ENCODE measurements around the gene TTLL5. TPM values are rescaled to one million over a fixed set of nuclear protein-coding genes. Genes with fewer than 3 reads are reported as not detected.
A peak's percentile ranks its signal among the peaks of the same experiment; 100 is the strongest.

The TTLL5 gene
- polyA plus RNA-seq, 2 of the 4 experiments (the other 2 are of a cell fraction), result 18.8 to 23.7 TPM

DNA sequence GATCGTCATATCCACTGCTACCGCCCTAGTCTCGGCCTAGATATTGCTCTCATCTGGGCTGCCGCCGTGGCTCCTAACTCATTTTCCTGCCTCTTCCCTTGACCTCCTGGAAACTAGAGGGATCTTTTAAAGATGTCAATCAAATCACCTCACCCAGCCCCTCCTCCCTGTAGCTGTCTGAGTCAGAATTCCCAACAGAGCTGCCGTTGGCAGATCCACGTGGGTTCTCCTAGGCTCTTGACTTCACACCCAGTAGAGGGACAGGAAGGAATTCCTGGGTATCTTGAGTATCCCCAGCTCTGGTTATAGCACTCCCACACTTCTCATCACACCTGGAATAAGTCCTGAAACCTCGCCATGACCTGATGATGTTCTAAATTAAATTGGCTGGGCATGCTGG, 308.8 kb downstream of the TTLL5 start:
- CTCF ChIA-PET, result interaction anchor here (2.3 to 6.2 kb wide), 3 partner anchors 10 to 260 kb away, joined by 5 to 36 read pairs (median 34); partner anchors contain the start of gene TGFB3
- DNase-seq (ENCODE audit: low read depth in 1 of 2, low spot score in 1 of 2) (no peak), ATAC-seq (no peak; a peak in 1 of 6 replicates), FAIRE-seq (no peak)
- Histone ChIP-seq H3K4me3 (no peak overlapping the region), H3K4me2 (no peak overlapping the region), H3K4me1 (no peaks in the 10 kb centered on the region), H3K27ac (no peak overlapping the region), H3K9me3 (no peaks in the 10 kb centered on the region)
- 69% methylated on average over 8 of the region's 8 CpGs for WGBS (ENCODE audit: missing lambda C conversion rate)
- TF ChIP-seq, protein P1, sequence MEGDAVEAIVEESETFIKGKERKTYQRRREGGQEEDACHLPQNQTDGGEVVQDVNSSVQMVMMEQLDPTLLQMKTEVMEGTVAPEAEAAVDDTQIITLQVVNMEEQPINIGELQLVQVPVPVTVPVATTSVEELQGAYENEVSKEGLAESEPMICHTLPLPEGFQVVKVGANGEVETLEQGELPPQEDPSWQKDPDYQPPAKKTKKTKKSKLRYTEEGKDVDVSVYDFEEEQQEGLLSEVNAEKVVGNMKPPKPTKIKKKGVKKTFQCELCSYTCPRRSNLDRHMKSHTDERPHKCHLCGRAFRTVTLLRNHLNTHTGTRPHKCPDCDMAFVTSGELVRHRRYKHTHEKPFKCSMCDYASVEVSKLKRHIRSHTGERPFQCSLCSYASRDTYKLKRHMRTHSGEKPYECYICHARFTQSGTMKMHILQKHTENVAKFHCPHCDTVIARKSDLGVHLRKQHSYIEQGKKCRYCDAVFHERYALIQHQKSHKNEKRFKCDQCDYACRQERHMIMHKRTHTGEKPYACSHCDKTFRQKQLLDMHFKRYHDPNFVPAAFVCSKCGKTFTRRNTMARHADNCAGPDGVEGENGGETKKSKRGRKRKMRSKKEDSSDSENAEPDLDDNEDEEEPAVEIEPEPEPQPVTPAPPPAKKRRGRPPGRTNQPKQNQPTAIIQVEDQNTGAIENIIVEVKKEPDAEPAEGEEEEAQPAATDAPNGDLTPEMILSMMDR (IDR thresholded peaks at IDR 0.05), result no peak
- TF ChIP-seq, protein P2, sequence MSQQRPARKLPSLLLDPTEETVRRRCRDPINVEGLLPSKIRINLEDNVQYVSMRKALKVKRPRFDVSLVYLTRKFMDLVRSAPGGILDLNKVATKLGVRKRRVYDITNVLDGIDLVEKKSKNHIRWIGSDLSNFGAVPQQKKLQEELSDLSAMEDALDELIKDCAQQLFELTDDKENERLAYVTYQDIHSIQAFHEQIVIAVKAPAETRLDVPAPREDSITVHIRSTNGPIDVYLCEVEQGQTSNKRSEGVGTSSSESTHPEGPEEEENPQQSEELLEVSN (IDR thresholded peaks at IDR 0.05; ENCODE audit: borderline replicate concordance, low read depth), result no peak
- TF ChIP-seq, protein P3, sequence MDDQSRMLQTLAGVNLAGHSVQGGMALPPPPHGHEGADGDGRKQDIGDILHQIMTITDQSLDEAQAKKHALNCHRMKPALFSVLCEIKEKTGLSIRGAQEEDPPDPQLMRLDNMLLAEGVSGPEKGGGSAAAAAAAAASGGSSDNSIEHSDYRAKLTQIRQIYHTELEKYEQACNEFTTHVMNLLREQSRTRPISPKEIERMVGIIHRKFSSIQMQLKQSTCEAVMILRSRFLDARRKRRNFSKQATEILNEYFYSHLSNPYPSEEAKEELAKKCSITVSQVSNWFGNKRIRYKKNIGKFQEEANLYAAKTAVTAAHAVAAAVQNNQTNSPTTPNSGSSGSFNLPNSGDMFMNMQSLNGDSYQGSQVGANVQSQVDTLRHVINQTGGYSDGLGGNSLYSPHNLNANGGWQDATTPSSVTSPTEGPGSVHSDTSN (IDR thresholded peaks at IDR 0.05), result no peak
- TF ChIP-seq ZNF302 (CRISPR knock-in tag; IDR thresholded peaks at IDR 0.05) (no peak), FOXS1 (CRISPR knock-in tag; IDR thresholded peaks at IDR 0.05) (no peak), NFE2L2 (conservative IDR thresholded peaks at IDR 0.05; ENCODE audit: low read length) (no peak)
- TF ChIP-seq, protein P4, sequence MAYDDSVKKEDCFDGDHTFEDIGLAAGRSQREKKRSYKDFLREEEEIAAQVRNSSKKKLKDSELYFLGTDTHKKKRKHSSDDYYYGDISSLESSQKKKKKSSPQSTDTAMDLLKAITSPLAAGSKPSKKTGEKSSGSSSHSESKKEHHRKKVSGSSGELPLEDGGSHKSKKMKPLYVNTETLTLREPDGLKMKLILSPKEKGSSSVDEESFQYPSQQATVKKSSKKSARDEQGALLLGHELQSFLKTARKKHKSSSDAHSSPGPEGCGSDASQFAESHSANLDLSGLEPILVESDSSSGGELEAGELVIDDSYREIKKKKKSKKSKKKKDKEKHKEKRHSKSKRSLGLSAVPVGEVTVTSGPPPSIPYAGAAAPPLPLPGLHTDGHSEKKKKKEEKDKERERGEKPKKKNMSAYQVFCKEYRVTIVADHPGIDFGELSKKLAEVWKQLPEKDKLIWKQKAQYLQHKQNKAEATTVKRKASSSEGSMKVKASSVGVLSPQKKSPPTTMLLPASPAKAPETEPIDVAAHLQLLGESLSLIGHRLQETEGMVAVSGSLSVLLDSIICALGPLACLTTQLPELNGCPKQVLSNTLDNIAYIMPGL (CRISPR knock-in tag; IDR thresholded peaks at IDR 0.05; ENCODE audit: borderline replicate concordance), result no peak
- TF ChIP-seq, protein P5, sequence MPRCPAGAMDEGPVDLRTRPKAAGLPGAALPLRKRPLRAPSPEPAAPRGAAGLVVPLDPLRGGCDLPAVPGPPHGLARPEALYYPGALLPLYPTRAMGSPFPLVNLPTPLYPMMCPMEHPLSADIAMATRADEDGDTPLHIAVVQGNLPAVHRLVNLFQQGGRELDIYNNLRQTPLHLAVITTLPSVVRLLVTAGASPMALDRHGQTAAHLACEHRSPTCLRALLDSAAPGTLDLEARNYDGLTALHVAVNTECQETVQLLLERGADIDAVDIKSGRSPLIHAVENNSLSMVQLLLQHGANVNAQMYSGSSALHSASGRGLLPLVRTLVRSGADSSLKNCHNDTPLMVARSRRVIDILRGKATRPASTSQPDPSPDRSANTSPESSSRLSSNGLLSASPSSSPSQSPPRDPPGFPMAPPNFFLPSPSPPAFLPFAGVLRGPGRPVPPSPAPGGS (IDR thresholded peaks at IDR 0.05), result no peak
- POLR2A ChIA-PET, result no interaction called here

DNA sequence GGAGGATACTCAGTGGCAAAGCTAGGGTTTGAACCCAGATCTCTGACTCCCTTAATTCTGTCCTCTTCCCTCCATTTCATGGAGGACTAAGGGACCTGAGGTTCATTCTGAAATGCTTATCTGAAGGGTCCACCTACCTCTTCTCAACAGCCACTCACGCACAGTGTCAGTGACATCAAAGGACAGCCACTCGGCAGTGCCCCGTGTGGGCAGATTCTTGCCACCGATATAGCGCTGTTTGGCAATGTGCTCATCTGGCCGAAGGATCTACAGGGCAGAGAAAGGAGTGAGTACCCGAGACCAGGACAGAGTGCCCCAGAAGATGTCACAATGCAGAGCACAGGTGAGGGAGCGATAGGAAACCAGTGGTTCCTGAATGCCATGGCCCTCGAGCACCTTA, 309.9 kb downstream of the TTLL5 start:
- FAIRE-seq (no peak), ATAC-seq (peak in 1 of 2 experiments; percentile 55; a peak in 3 of 6 replicates), DNase-seq (ENCODE audit: low read depth in 1 of 2, low spot score in 1 of 2) (no peak)
- ChIA-PET POLR2A (no interaction called here), CTCF (interaction anchor here (0.9 to 6.2 kb wide), 3 partner anchors 10 to 261 kb away, joined by 3 to 36 read pairs (median 34); partner anchors contain the start of gene TGFB3)
- TF ChIP-seq, protein P6, sequence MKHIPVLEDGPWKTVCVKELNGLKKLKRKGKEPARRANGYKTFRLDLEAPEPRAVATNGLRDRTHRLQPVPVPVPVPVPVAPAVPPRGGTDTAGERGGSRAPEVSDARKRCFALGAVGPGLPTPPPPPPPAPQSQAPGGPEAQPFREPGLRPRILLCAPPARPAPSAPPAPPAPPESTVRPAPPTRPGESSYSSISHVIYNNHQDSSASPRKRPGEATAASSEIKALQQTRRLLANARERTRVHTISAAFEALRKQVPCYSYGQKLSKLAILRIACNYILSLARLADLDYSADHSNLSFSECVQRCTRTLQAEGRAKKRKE (CRISPR knock-in tag; IDR thresholded peaks at IDR 0.05; ENCODE audit: low read depth), result no peak
- no peak for TF ChIP-seq MAZ (IDR thresholded peaks at IDR 0.05; ENCODE audit: borderline replicate concordance, low read depth, low read length)
- TF ChIP-seq, protein P7, sequence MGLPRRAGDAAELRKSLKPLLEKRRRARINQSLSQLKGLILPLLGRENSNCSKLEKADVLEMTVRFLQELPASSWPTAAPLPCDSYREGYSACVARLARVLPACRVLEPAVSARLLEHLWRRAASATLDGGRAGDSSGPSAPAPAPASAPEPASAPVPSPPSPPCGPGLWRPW (IDR thresholded peaks at IDR 0.05), result no peak
- no peak for TF ChIP-seq CHD4 (IDR thresholded peaks at IDR 0.05; ENCODE audit: borderline replicate concordance)
- no peak for TF ChIP-seq HOXB5 (CRISPR knock-in tag; IDR thresholded peaks at IDR 0.05)
- TF ChIP-seq EP300 (IDR thresholded peaks at IDR 0.05), result no peak
- TF ChIP-seq FOXS1 (CRISPR knock-in tag; IDR thresholded peaks at IDR 0.05), result no peak
- TF ChIP-seq, protein P4 (CRISPR knock-in tag; IDR thresholded peaks at IDR 0.05; ENCODE audit: borderline replicate concordance), result no peak
- no peak for TF ChIP-seq NFE2L2 (conservative IDR thresholded peaks at IDR 0.05; ENCODE audit: low read length)
- TF ChIP-seq JUN (IDR thresholded peaks at IDR 0.05), result no peak
- no peak for TF ChIP-seq HOXB13 (CRISPR knock-in tag; IDR thresholded peaks at IDR 0.05; ENCODE audit: low read depth)
- TF ChIP-seq, protein P8, sequence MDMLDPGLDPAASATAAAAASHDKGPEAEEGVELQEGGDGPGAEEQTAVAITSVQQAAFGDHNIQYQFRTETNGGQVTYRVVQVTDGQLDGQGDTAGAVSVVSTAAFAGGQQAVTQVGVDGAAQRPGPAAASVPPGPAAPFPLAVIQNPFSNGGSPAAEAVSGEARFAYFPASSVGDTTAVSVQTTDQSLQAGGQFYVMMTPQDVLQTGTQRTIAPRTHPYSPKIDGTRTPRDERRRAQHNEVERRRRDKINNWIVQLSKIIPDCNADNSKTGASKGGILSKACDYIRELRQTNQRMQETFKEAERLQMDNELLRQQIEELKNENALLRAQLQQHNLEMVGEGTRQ (IDR thresholded peaks at IDR 0.05), result no peak
- no peak for TF ChIP-seq SREBF2 (IDR thresholded peaks at IDR 0.05)
- no peak for TF ChIP-seq NPAS2 (CRISPR knock-in tag; IDR thresholded peaks at IDR 0.05; ENCODE audit: borderline replicate concordance)
- H3K4me1 ChIP-seq, result no peaks in the 10 kb centered on the region
- no peak overlapping the region for H3K27ac ChIP-seq
- no peak overlapping the region for H3K4me2 ChIP-seq
- no peak overlapping the region for H3K4me3 ChIP-seq
- H3K9me3 ChIP-seq, result no peaks in the 10 kb centered on the region
- WGBS (ENCODE audit: missing lambda C conversion rate), result 90% methylated on average over 7 of the region's 9 CpGs

Data from A549 (cell line).